IPS DF 4.7 (cell line): ENCODE data around the gene DNAH9.

Source experiments
- DNase-seq: peaks from one replicate; pipeline ENCODE4 v3.0.0-alpha.2; 2013; ENCODE audit warnings: low spot score; ENCODE audit errors: extremely low read depth

DNAH9 gene

DNA sequence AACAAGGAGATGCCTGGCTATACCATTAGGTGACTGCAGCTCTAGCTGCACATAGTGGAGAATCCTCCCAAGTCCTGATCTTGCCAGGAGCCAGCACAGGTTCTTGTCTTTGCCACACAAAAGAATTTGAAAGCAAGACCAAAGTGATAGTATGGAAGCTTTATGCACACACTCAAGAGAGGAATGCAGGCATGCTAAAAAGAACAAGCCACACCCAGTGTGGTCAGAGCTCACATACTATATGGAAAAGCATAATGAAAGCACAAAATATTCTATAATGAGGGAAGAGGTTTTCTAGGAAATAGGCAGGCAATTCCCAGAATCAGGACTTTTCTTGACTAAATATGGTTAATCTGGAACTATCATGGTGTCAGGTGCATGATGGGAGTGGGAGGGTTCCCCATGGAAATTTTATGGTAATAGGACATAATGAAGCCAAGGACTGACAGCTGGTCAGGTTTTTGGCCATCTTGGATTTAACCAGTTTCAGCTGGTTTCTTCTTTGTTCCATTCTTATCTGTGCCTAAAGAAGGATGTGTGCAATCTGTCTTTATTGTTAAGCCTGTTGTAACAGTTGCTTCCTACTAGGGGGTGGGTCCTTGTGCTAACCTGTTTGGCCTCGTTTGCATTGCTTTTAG lies 227.4 kb downstream of the DNAH9 start:
- DNase-seq: no peak

GRCh38 chr17:11832401-11833137 lies 234.3 kb downstream of the DNAH9 start:
- no peak for DNase-seq

DNA sequence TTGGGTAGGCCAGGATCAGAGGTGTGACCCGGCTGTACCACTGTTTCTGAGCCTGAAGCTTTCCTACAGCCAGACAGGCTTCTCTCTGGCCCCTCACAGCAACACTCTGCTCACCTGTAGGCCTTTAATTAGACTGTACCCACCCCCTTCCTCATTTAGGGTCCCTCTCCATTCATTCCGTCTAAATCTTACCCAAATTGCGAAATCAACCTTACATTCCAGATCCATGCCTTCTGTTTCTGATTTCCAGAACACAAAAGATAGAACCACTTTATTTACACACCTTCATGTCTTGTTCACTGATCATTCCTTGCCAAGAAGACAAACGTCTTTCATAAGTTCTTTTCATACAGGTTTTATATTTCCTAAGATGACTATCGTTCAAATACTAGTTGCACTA lies 238.2 kb downstream of the DNAH9 start:
- DNase-seq: no peak

DNA sequence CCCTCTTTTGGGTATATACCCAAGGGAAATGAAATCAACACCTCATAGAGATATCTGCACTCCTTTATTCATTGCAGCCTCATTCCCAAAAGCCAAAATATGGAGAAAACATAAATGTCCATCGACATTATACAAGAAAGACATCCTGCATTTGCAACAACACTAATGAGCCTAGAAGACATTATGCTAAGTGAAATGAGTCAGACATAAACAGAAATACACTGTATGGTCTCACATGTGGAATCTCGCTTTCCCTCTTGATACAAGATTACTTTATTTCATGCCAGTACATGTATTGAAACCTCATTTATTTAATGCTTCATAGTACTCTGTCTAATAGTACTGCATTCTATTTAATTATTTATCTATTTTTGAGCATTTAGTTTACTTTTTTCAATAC lies 241.8 kb downstream of the DNAH9 start:
- DNase-seq: no peak

DNA sequence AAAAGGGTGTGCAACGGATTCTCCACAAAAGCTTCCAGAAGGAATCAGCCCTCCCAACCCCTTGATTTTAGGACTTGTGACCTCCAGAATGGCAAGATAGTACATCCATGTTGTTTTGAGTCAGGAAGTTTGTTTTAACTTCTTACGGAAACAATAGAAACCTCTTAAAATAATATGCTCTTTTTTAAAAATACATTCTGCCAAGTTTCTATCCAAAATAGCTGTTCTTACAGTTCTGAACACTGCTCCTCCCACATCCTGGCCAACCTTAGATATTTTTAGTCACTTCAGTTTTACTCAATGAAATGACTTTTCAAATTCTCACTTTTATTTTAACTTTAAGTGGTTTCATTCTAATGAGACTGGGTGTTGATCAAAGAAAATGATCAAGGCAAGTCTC lies 242.6 kb downstream of the DNAH9 start:
- no peak for DNase-seq

- DNase-seq: no peak
These were observed 250.1 kb downstream of the DNAH9 start for GRCh38 chr17:11848330-11848729.

- no peak for DNase-seq
These were observed 254.0 kb downstream of the DNAH9 start for GRCh38 chr17:11852231-11852630.

DNA sequence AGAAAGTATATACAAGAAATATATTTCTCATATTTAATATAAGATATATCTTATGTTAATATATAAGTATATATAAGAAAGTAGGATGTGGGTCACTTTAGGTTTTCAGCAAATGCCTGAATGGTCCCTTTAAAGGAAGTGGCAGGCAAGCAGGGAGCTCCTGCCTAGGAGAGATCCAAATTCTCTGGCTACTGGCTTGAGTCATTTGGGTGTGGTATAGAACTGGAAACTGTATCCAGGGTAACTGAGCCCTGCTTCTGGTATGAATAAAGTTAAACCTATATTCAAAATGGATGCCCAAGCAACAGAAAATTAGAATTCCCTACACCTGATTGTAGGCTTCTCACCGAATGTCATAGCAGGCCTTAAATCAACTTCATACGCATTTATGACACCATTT lies 254.6 kb downstream of the DNAH9 start:
- no peak for DNase-seq

- no peak for DNase-seq
These were observed 255.3 kb downstream of the DNAH9 start for GRCh38 chr17:11853321-11854151.

GRCh38 chr17:11855306-11855705 lies 257.0 kb downstream of the DNAH9 start:
- no peak for DNase-seq

DNA sequence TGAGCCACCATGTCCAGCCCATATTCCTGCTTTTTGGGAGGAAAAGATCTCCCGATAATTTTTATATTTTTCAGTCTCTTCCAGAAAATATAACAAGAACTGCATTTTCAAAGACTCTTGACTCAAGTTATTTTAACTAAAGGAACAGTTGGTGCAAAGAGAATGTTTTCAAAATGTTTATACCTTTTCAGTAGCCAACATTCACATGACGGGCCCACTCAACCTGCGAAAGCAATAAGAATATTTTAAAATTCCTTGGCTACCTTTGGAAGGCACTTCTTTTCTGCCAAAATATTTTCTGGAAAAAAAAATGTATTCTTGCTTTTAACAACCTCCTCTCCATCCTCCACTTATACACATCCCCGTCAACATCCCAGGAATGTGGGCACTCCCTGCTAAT lies 258.7 kb downstream of the DNAH9 start:
- DNase-seq: no peak

- no peak for DNase-seq
These were observed 271.6 kb downstream of the DNAH9 start for GRCh38 chr17:11869680-11870394.

GRCh38 chr17:11871773-11872172 lies 273.5 kb downstream of the DNAH9 start:
- DNase-seq: no peak

GRCh38 chr17:11874756-11875155 lies 276.5 kb downstream of the DNAH9 start:
- DNase-seq: no peak

- DNase-seq: no peak
These were observed 282.4 kb downstream of the DNAH9 start for GRCh38 chr17:11880714-11881113.

DNA sequence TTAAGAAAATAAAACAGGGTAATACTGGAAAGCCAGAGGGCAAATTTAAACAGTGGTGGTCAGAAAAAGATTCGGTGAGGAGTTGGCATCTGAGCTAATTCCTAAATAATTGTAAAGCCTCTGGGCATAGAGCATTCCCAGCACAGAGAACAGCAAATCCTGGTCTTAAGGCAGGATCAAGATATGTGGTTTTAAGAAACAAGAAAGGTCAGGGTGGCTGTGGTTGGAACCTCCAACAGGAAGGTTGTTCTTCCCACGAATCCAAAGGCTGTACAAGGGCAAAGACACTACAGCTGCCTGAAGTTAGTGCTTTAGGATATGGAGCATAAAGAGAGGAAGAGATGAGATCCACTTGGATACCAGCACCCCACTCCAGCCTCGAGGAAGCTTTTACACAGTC lies 284.4 kb downstream of the DNAH9 start:
- no peak for DNase-seq

DNA sequence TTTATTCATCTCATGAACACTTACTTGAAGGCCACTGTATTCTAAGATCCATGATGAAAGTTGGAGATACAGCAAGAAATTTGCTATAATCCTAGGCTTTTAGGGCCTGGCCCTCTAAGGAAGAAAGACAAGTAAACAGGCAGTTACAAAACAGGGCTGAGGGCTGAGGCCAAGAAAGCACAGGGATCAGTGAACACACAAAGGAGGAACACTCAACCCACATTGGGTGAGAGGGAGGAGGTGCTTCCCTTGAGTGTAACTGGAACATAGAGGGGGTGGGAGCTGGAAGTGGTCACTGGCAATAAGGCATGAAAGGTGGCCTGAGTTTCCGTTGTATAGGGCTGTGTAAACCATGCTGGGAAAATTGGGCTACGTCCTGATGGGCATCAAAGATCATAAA lies 286.8 kb downstream of the DNAH9 start:
- no peak for DNase-seq

DNA sequence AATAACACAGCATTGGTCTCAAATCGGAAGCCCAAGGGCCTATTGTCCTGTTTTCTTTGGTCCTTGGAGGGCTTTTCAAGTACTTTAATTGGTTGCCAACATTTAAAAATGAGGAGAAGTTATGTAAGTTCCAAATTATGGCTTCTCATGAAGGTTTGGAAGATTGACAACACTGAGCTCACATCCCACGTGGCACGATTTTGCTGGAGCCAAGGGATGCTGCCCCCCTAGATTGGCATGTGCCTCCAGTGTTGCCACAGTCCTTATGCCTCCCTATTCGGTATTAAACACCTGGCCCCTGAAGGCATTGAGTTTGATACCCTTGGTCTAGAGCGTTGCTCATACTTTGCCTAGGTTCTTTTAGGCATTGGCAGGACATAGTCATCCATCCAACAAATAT lies 291.0 kb downstream of the DNAH9 start:
- no peak for DNase-seq

DNA sequence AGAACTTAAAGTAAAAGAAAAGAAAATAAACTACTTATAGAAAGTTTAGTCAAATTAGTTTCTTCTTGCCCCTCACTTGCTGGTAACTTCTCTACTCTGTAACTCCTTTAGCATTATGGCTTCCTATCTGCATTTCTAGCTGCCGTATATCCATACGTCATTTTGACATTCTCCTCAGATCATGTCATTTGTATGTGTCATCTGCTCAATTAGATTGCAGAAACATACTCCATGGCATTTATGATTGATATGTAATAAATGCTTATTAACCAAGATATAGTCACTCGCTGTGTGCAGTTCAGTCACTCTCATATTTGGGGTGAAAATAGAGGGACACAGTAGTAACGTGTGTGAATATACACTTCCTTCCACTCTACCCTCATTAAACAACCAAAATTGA lies 295.6 kb downstream of the DNAH9 start:
- no peak for DNase-seq

GRCh38 chr17:11896199-11896598 lies 297.9 kb downstream of the DNAH9 start:
- DNase-seq: no peak

GRCh38 chr17:11898526-11899235 lies 300.4 kb downstream of the DNAH9 start:
- no peak for DNase-seq
